ENCODE measurements around the gene DNAH11. TPM values are rescaled to one million over a fixed set of nuclear protein-coding genes. Genes with fewer than 3 reads are reported as not detected.

Gene DNAH11
- total and polyA plus RNA-seq, 2 of the 4 experiments (the other 2 are of a cell fraction) = not detected

DNA sequence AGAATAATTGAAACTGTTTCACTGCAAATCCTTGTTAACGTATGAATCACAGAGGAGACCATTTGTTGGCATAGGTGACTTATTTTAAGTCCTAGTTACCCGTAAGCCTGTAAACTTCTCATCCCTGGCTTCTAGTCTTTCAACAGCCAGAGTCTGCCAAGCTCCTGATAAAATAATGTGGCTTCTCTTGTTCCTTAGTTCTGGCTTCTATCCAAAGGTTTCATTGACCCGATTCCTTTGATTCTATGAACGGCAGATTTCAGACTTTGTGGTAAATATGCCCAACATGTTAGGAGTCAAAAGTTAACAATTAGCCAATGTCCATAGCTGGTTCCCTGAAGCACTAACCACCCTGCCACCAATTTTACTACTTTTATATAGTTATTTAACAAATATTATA lies 23.3 kb downstream of the DNAH11 start:
- Histone ChIP-seq H4K91ac (ENCODE audit: insufficient read depth, low read depth, low read length) (no peak overlapping the region), H3K36me3 (ENCODE audit: control insufficient read depth, insufficient read depth, low read length) (no peaks in the 10 kb centered on the region), H2AK5ac (ENCODE audit: low read depth, low read length) (no peak overlapping the region), H2BK120ac (ENCODE audit: low read depth, low read length) (no peak overlapping the region), H2BK15ac (ENCODE audit: low read depth, low read length) (no peak overlapping the region), H3K18ac (ENCODE audit: low read depth, low read length) (no peak overlapping the region), H3K79me1 (ENCODE audit: low read depth in 1 of 2, low read length in 2 of 2) (no peaks in the 10 kb centered on the region), H3K4me3 (ENCODE audit: insufficient read depth, low read depth, low read length) (no peak overlapping the region), H2BK5ac (ENCODE audit: low read depth, low read length, poor library complexity, severe bottlenecking) (no peak overlapping the region), H3K27me3 (ENCODE audit: control insufficient read depth, insufficient read depth, low read length) (no peaks in the 10 kb centered on the region), H4K5ac (ENCODE audit: low read depth, low read length) (no peak overlapping the region), H2AK9ac (replicated peaks; ENCODE audit: low read depth, low read length, poor library complexity) (no peak overlapping the region), H3K23ac (ENCODE audit: low read depth, low read length) (no peak overlapping the region), H2BK20ac (ENCODE audit: low read depth, low read length) (no peak overlapping the region), H3K9me3 (ENCODE audit: control insufficient read depth, insufficient read depth, low read length) (no peaks in the 10 kb centered on the region), H3K56ac (ENCODE audit: extremely low read depth, insufficient read depth, low read length) (no peak overlapping the region), H3K9ac (ENCODE audit: low read depth, low read length) (no peak overlapping the region), H3K4ac (ENCODE audit: low read depth, low read length) (no peak overlapping the region), H4K20me1 (ENCODE audit: insufficient read depth, low read length) (no peaks in the 10 kb centered on the region), H4K8ac (ENCODE audit: low read depth in 2 of 2, low read length in 2 of 2) (no peak overlapping the region), H2AFZ (replicated peaks; ENCODE audit: low read length, poor library complexity) (no peak overlapping the region), H3K14ac (replicated peaks; ENCODE audit: low read depth, low read length) (no peak overlapping the region), H3K9me1 (ENCODE audit: insufficient read depth, low read length) (no peaks in the 10 kb centered on the region), H3K27ac (ENCODE audit: insufficient read depth, low read length) (no peak overlapping the region), H3K4me1 (ENCODE audit: control insufficient read depth, insufficient read depth, low read length) (no peaks in the 10 kb centered on the region), H3K4me2 (ENCODE audit: low read depth, low read length) (no peak overlapping the region)
- dilution Hi-C loops (cut with HindIII; ENCODE audit: low sequenced_read_pairs, unreplicated experiment) (no loop called here), intact Hi-C loops (cut with micrococcal nuclease) (no loop called here), in situ Hi-C loops (cut with MboI; ENCODE audit: low sequenced_read_pairs) (no loop called here)
- TF ChIP-seq RAD21 (IDR thresholded peaks at IDR 0.05; ENCODE audit: low read length) (no peak), MAFK (IDR thresholded peaks at IDR 0.05; ENCODE audit: low read depth, low read length) (no peak), CEBPB (IDR thresholded peaks at IDR 0.05; ENCODE audit: low read depth, low read length) (no peak), FOS (IDR thresholded peaks at IDR 0.05; ENCODE audit: low read depth, low read length) (no peak), MAZ (IDR thresholded peaks at IDR 0.05; ENCODE audit: borderline replicate concordance, low read depth, low read length) (no peak), POLR2A (IDR thresholded peaks at IDR 0.05; ENCODE audit: low read depth, low read length) (no peak), SMC3 (IDR thresholded peaks at IDR 0.05; ENCODE audit: low read depth, low read length) (no peak), RFX5 (IDR thresholded peaks at IDR 0.05; ENCODE audit: low read depth, low read length) (no peak), RCOR1 (IDR thresholded peaks at IDR 0.05; ENCODE audit: insufficient replicate concordance, low read length) (no peak), BHLHE40 (IDR thresholded peaks at IDR 0.05; ENCODE audit: low read depth, low read length) (no peak)
- TF ChIP-seq, protein P1, sequence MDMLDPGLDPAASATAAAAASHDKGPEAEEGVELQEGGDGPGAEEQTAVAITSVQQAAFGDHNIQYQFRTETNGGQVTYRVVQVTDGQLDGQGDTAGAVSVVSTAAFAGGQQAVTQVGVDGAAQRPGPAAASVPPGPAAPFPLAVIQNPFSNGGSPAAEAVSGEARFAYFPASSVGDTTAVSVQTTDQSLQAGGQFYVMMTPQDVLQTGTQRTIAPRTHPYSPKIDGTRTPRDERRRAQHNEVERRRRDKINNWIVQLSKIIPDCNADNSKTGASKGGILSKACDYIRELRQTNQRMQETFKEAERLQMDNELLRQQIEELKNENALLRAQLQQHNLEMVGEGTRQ (IDR thresholded peaks at IDR 0.05; ENCODE audit: low read depth, low read length) = no peak
- TF ChIP-seq, protein P2, sequence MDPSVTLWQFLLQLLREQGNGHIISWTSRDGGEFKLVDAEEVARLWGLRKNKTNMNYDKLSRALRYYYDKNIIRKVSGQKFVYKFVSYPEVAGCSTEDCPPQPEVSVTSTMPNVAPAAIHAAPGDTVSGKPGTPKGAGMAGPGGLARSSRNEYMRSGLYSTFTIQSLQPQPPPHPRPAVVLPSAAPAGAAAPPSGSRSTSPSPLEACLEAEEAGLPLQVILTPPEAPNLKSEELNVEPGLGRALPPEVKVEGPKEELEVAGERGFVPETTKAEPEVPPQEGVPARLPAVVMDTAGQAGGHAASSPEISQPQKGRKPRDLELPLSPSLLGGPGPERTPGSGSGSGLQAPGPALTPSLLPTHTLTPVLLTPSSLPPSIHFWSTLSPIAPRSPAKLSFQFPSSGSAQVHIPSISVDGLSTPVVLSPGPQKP (IDR thresholded peaks at IDR 0.05; ENCODE audit: borderline replicate concordance, low read depth, low read length) = no peak
- TF ChIP-seq, protein P3, sequence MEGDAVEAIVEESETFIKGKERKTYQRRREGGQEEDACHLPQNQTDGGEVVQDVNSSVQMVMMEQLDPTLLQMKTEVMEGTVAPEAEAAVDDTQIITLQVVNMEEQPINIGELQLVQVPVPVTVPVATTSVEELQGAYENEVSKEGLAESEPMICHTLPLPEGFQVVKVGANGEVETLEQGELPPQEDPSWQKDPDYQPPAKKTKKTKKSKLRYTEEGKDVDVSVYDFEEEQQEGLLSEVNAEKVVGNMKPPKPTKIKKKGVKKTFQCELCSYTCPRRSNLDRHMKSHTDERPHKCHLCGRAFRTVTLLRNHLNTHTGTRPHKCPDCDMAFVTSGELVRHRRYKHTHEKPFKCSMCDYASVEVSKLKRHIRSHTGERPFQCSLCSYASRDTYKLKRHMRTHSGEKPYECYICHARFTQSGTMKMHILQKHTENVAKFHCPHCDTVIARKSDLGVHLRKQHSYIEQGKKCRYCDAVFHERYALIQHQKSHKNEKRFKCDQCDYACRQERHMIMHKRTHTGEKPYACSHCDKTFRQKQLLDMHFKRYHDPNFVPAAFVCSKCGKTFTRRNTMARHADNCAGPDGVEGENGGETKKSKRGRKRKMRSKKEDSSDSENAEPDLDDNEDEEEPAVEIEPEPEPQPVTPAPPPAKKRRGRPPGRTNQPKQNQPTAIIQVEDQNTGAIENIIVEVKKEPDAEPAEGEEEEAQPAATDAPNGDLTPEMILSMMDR (conservative IDR thresholded peaks at IDR 0.05; ENCODE audit: low read depth, low read length) = no peak
- POLR2A ChIA-PET (ENCODE audit: unreplicated experiment) = no interaction called here
- no peak for ATAC-seq (ENCODE audit: low read depth)
- no TSS peak for BruUV-seq (replicated peaks)
- CTCF ChIA-PET = no interaction called here
- no peak for DNase-seq
- no CpG with 5 or more reads among the region's 4 CpGs for WGBS, 2 experiments (ENCODE audit: extremely low coverage in 2 of 2, insufficient read length in 1 of 2)

All from IMR-90 (cell line).